ENCODE data around the gene PFKFB3.

GRCh38 chr10:6177880-6178281 is 24.9 kb upstream of the PFKFB3 start:
- TF ChIP-seq POLR2A (IDR thresholded peaks at IDR 0.05), result no peak
- no peak for TF ChIP-seq EP300 (IDR thresholded peaks at IDR 0.05)
- TF ChIP-seq, protein P1, sequence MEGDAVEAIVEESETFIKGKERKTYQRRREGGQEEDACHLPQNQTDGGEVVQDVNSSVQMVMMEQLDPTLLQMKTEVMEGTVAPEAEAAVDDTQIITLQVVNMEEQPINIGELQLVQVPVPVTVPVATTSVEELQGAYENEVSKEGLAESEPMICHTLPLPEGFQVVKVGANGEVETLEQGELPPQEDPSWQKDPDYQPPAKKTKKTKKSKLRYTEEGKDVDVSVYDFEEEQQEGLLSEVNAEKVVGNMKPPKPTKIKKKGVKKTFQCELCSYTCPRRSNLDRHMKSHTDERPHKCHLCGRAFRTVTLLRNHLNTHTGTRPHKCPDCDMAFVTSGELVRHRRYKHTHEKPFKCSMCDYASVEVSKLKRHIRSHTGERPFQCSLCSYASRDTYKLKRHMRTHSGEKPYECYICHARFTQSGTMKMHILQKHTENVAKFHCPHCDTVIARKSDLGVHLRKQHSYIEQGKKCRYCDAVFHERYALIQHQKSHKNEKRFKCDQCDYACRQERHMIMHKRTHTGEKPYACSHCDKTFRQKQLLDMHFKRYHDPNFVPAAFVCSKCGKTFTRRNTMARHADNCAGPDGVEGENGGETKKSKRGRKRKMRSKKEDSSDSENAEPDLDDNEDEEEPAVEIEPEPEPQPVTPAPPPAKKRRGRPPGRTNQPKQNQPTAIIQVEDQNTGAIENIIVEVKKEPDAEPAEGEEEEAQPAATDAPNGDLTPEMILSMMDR (IDR thresholded peaks at IDR 0.05), result no peak
- TF ChIP-seq POLR2AphosphoS5 (IDR thresholded peaks at IDR 0.05), result no peak

Data from sigmoid colon (tissue), 4 donors.